GM12892 (cell line): ENCODE measurements around the gene CFL1.

Source experiments
- POLR2A ChIP-seq: IDR thresholded peaks from 2 replicates; pipeline ENCODE4 v1.6.1; 2011; ENCODE audit warnings: low read depth, low read length, control low read depth
- POLR2AphosphoS5 ChIP-seq: IDR thresholded peaks from 2 replicates; pipeline ENCODE4 v1.6.1; 2011; ENCODE audit warnings: low read depth, low read length, control low read depth

DNA sequence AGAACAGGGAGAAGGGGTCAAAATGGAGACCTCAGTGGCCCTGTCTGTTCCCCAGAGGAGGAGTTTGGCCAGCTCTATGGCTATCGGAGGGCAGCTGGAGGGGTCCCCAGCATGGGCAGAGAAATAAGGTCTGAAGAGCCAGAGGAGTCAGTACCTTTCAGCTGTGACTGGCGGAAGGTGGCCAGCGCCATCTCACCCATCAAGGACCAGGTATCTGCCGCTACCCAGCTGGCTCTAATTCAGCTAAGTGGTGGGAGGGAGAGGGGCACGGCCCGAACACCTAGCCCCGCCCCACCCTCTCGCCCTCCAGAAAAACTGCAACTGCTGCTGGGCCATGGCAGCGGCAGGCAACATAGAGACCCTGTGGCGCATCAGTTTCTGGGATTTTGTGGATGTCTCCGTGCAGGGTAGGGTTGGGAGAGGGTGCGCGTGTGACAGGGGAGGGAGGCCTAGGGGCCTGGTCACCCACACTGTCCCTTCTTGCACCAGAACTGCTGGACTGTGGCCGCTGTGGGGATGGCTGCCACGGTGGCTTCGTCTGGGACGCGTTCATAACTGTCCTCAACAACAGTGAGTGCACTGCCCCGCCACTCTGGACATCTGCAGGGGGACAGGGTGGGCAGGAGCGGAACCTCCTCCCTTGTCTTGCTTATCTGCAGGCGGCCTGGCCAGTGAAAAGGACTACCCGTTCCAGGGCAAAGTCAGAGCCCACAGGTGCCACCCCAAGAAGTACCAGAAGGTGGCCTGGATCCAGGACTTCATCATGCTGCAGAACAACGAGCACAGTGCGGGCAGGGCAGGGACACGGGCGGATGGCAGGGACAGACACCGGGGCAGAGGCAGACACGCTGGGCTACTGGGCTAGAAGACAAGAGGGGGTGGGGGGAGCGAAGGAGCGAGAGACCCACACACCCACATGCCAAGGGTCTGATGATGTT is 24.4 kb upstream of the CFL1 start:
- TF ChIP-seq POLR2A, result no peak
- TF ChIP-seq POLR2AphosphoS5, result no peak
